Keratinocyte (primary cell): Measurements from ENCODE around the gene NT5M. TPM values are rescaled to one million over a fixed set of nuclear protein-coding genes. Genes with fewer than 3 reads are reported as not detected.

ENCODE experiments used
- DNase-seq: peaks from one replicate; pipeline ENCODE4 v3.0.0-alpha.2; 2011; ENCODE audit warnings: low read depth, missing footprints, low spot score
- FAIRE-seq: peaks from 2 replicates; lab custom pipeline; 2011; peaks lifted over from hg19 to GRCh38; lab: Jason Lieb, UNC
- H2AFZ ChIP-seq: 2 replicates; pipeline ENCODE4 v1.6.0; 2012; ENCODE audit warnings: low read length, control low read depth, inconsistent platforms; ENCODE audit not compliant: control insufficient read depth
- H3K27ac ChIP-seq: 2 replicates; pipeline ENCODE4 v1.5.1; 2011; ENCODE audit warnings: low read length; ENCODE audit not compliant: control insufficient read depth, insufficient read depth
- H3K27me3 ChIP-seq: 3 replicates; pipeline ENCODE4 v1.6.0; 2011; ENCODE audit warnings: low read length; ENCODE audit not compliant: control insufficient read depth, insufficient read depth; ENCODE audit errors: extremely low read depth
- H3K36me3 ChIP-seq, 2 experiments: 2 replicates in 1 of 2; 3 replicates in 1 of 2; pipeline ENCODE4 v1.5.1; 2011; ENCODE audit warnings: low read length in 2 of 2, mild to moderate bottlenecking in 1 of 2; ENCODE audit not compliant: control insufficient read depth in 2 of 2, insufficient read depth in 2 of 2; ENCODE audit errors: extremely low read depth in 1 of 2
- H3K4me1 ChIP-seq: 3 replicates; pipeline ENCODE4 v1.5.1; 2011; ENCODE audit warnings: low read length; ENCODE audit not compliant: control insufficient read depth, insufficient read depth; ENCODE audit errors: extremely low read depth
- H3K4me2 ChIP-seq: 3 replicates; pipeline ENCODE4 v1.6.0; 2011; ENCODE audit warnings: low read depth, low read length; ENCODE audit not compliant: control insufficient read depth, insufficient read depth; ENCODE audit errors: extremely low read depth
- H3K4me3 ChIP-seq, 3 experiments: fragments of 200-600 bp in 1 of 3; sonication (generic) in 1 of 3; 2 replicates in 2 of 3; 3 replicates in 1 of 3; pipeline ENCODE4 v1.5.1; 2011 to 2016; ENCODE audit warnings: low read length in 3 of 3, mild to moderate bottlenecking in 3 of 3, control low read depth in 2 of 3, inconsistent platforms in 1 of 3, low read depth in 1 of 3, mixed read lengths in 1 of 3, mixed run types in 1 of 3, moderate library complexity in 1 of 3; ENCODE audit not compliant: control insufficient read depth in 2 of 3, insufficient read depth in 2 of 3; ENCODE audit errors: extremely low read depth in 1 of 3
- H3K79me2 ChIP-seq: 2 replicates; pipeline ENCODE4 v1.6.0; 2012; ENCODE audit warnings: low read length; ENCODE audit not compliant: control insufficient read depth, insufficient read depth
- H3K9ac ChIP-seq: 3 replicates; pipeline ENCODE4 v1.6.0; 2011; ENCODE audit warnings: low read length; ENCODE audit not compliant: control insufficient read depth, insufficient read depth; ENCODE audit errors: extremely low read depth
- H3K9me1 ChIP-seq: 3 replicates; pipeline ENCODE4 v1.6.0; 2011; ENCODE audit warnings: low read length; ENCODE audit not compliant: control insufficient read depth, insufficient read depth; ENCODE audit errors: extremely low read depth
- H3K9me3 ChIP-seq: 2 replicates; pipeline ENCODE4 v1.5.1; 2012; ENCODE audit warnings: low read depth, low read length; ENCODE audit not compliant: control insufficient read depth
- H4K20me1 ChIP-seq: 3 replicates; pipeline ENCODE4 v1.6.0; 2011; ENCODE audit warnings: low read length; ENCODE audit not compliant: control insufficient read depth, insufficient read depth; ENCODE audit errors: extremely low read depth
- EZH2 ChIP-seq: IDR thresholded peaks from one replicate; pipeline ENCODE4 v1.6.1; 2012; ENCODE audit warnings: inconsistent platforms, mild to moderate bottlenecking, low read length, moderate library complexity
- dilution Hi-C: fragments of 300-500 bp; cut with MboI; formaldehyde crosslinking; loops from one replicate; pipeline ENCODE4 v1.7.0; 2020; ENCODE audit warnings: low sequenced_read_pairs; ENCODE audit not compliant: extremely low pct_ligation_motif_present
- polyA plus RNA-seq, 5 experiments: library from polyadenylated mRNA; depleted of rRNA in 3 of 5; stranded (reverse) in 3 of 5; stranded (forward) in 1 of 5; unstranded in 1 of 5; fragments of >200 nt; gene quantifications; 1 replicate in 1 of 5; 2 replicates in 3 of 5; 3 replicates in 1 of 5; pipeline versions ENCODE4 v1.2.1 to v1.2.3, GENCODE V29; 2011 to 2012; ENCODE audit warnings: missing spikeins in 2 of 5, low read depth in 1 of 5, low replicate concordance in 1 of 5
- TF ChIP-seq, protein P1 (sequence below), 3 experiments: IDR thresholded peaks in 1 of 3; conservative IDR thresholded peaks in 1 of 3; optimal IDR thresholded peaks in 1 of 3; 2 replicates in 2 of 3; 3 replicates in 1 of 3; pipeline versions ENCODE3 to v1.5.1; 2011; ENCODE audit warnings: low read length in 3 of 3, mild to moderate bottlenecking in 3 of 3, moderate library complexity in 2 of 3, control low read depth in 1 of 3, inconsistent platforms in 1 of 3; ENCODE audit not compliant: insufficient read depth in 2 of 3; ENCODE audit errors: extremely low read depth in 1 of 3

NT5M gene
- polyA plus RNA-seq, 1 donor (not counting 4 experiments of a cell fraction or from before 2014, with no cell fraction given): 0.16 TPM

DNA sequence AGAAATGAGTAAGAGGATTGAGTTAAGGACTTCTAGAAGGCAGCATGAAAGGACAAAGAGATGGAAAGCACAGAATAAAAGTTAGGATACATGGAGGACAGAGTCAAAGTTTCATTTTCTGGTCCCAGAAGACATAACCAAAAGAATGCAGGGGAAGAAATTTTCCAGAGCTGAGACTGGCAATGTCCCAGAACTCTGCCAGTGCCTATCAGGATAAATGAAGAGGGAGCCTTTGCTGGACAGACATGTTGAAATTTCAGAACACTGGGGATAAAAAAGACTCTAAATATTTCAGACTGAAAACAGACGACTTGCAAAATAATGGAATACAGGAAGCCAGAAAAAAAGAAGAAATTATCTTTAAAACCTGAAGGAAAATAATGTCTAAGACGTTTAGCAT, 55.7 kb downstream of the NT5M start:
- H3K9ac ChIP-seq: no peak overlapping the region
- H3K4me1 ChIP-seq: peaks cover 3% of the 10 kb centered on the region
- TF ChIP-seq, protein P1, sequence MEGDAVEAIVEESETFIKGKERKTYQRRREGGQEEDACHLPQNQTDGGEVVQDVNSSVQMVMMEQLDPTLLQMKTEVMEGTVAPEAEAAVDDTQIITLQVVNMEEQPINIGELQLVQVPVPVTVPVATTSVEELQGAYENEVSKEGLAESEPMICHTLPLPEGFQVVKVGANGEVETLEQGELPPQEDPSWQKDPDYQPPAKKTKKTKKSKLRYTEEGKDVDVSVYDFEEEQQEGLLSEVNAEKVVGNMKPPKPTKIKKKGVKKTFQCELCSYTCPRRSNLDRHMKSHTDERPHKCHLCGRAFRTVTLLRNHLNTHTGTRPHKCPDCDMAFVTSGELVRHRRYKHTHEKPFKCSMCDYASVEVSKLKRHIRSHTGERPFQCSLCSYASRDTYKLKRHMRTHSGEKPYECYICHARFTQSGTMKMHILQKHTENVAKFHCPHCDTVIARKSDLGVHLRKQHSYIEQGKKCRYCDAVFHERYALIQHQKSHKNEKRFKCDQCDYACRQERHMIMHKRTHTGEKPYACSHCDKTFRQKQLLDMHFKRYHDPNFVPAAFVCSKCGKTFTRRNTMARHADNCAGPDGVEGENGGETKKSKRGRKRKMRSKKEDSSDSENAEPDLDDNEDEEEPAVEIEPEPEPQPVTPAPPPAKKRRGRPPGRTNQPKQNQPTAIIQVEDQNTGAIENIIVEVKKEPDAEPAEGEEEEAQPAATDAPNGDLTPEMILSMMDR (optimal IDR thresholded peaks at IDR 0.05 in 1 of 3, IDR thresholded peaks at IDR 0.05 in 1 of 3, conservative IDR thresholded peaks at IDR 0.05 in 1 of 3; ENCODE audit: extremely low read depth in 1 of 3, insufficient read depth in 2 of 3, low read length in 3 of 3): no peak
- no peak for TF ChIP-seq EZH2
- H4K20me1 ChIP-seq: no peaks in the 10 kb centered on the region
- dilution Hi-C loops: no loop called here
- H3K27ac ChIP-seq: no peak overlapping the region
- no peaks in the 10 kb centered on the region for H3K9me3 ChIP-seq
- H3K36me3 ChIP-seq: no peaks in the 10 kb centered on the region
- no peak overlapping the region for H3K4me3 ChIP-seq
- DNase-seq (no peak), FAIRE-seq (no peak)
- no peak overlapping the region for H2AFZ ChIP-seq
- peaks cover 7% of the 10 kb centered on the region for H3K27me3 ChIP-seq
- no peaks in the 10 kb centered on the region for H3K79me2 ChIP-seq
- no peak overlapping the region for H3K4me2 ChIP-seq
- H3K9me1 ChIP-seq: no peaks in the 10 kb centered on the region

DNA sequence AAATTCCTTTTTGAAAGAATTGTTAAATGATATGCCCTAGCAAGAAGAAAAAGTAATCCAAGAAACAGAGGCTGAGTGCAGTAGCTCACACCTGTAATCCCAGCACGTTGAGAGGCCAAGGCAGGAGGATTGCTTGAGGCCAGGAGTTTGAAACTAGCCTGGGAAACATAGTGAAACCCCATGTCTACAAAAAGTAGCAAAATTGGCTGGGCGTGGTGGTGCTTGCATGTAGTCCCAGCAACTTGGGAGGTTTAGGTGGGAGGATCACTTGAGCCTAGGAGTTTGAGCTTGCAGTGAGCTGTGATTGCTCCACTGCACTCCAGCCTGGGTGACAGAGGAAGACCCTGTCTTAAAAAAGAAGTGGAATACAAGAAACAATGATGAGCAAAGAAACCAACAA, 56.1 kb downstream of the NT5M start:
- no peak overlapping the region for H2AFZ ChIP-seq
- H3K27me3 ChIP-seq: peaks cover 11% of the 10 kb centered on the region
- no peaks in the 10 kb centered on the region for H3K79me2 ChIP-seq
- H3K9ac ChIP-seq: no peak overlapping the region
- FAIRE-seq (no peak), DNase-seq (no peak)
- H3K36me3 ChIP-seq: no peaks in the 10 kb centered on the region
- H3K4me2 ChIP-seq: no peak overlapping the region
- H3K4me3 ChIP-seq: no peak overlapping the region
- H3K27ac ChIP-seq: no peak overlapping the region
- no peaks in the 10 kb centered on the region for H3K9me3 ChIP-seq
- no peaks in the 10 kb centered on the region for H4K20me1 ChIP-seq
- dilution Hi-C loops: no loop called here
- no peaks in the 10 kb centered on the region for H3K9me1 ChIP-seq
- H3K4me1 ChIP-seq: peaks cover 3% of the 10 kb centered on the region
- no peak for TF ChIP-seq EZH2
- TF ChIP-seq, protein P1 (optimal IDR thresholded peaks at IDR 0.05 in 1 of 3, IDR thresholded peaks at IDR 0.05 in 1 of 3, conservative IDR thresholded peaks at IDR 0.05 in 1 of 3; ENCODE audit: extremely low read depth in 1 of 3, insufficient read depth in 2 of 3, low read length in 3 of 3): no peak
